ENCODE data around the gene STARD8. TPM values are rescaled to one million over a fixed set of nuclear protein-coding genes. Genes with fewer than 3 reads are reported as not detected.

Gene STARD8
- total RNA-seq, 4 donors from 2014 or later: 14.2 to 40.2 (median 24.2) TPM

- TF ChIP-seq CTCF (IDR thresholded peaks at IDR 0.05): no peak
- DNase-seq (ENCODE audit: low spot score): no peak
- ATAC-seq (ENCODE audit: low FRiP score): no peak
Observed at GRCh38 chrX:68672581-68673318, 25.3 kb downstream of the STARD8 start.

- ATAC-seq (ENCODE audit: low FRiP score) (no peak), DNase-seq (ENCODE audit: low spot score) (no peak)
- no peak for TF ChIP-seq CTCF (IDR thresholded peaks at IDR 0.05)
Observed at GRCh38 chrX:68675571-68675970, 28.1 kb downstream of the STARD8 start.

GRCh38 chrX:68676335-68676734, 28.9 kb downstream of the STARD8 start:
- no peak for ATAC-seq (ENCODE audit: low FRiP score)
- no peak for DNase-seq (ENCODE audit: low spot score)
- no peak for TF ChIP-seq CTCF (IDR thresholded peaks at IDR 0.05)

GRCh38 chrX:68677998-68678397, 30.5 kb downstream of the STARD8 start:
- ATAC-seq (ENCODE audit: low FRiP score) (no peak), DNase-seq (ENCODE audit: low spot score) (no peak)
- no peak for TF ChIP-seq CTCF (IDR thresholded peaks at IDR 0.05)

- TF ChIP-seq CTCF (IDR thresholded peaks at IDR 0.05): no peak
- DNase-seq (ENCODE audit: low spot score) (no peak), ATAC-seq (ENCODE audit: low FRiP score) (no peak)
Observed at GRCh38 chrX:68681443-68681941, 34.0 kb downstream of the STARD8 start.

- ATAC-seq (ENCODE audit: low FRiP score): no peak
- TF ChIP-seq CTCF (IDR thresholded peaks at IDR 0.05): no peak
- no peak for DNase-seq (ENCODE audit: low spot score)
Observed at GRCh38 chrX:68682790-68683189, 35.3 kb downstream of the STARD8 start.

- DNase-seq (ENCODE audit: low spot score) (no peak), ATAC-seq (ENCODE audit: low FRiP score) (no peak)
- TF ChIP-seq CTCF (IDR thresholded peaks at IDR 0.05): no peak
Observed at GRCh38 chrX:68683580-68683979, 36.1 kb downstream of the STARD8 start.

Measured in omental fat pad (tissue), 4 donors.